Transverse colon (tissue), 3 donors: Measurements from ENCODE around the gene MRPL10.

Experiments
- EP300 ChIP-seq: sonication (generic); formaldehyde crosslinking; IDR thresholded peaks from one replicate; pipeline ENCODE4 v1.6.1; 2017; ENCODE audit warnings: antibody characterized with exemption, low read depth
- TF ChIP-seq, protein P1 (sequence below), 5 experiments: fragments of 200-600 bp in 3 of 5; fragments of 450-650 bp in 2 of 5; sonication (generic) in 3 of 5; IDR thresholded peaks; 1 replicate in 2 of 5; 2 replicates in 3 of 5; pipeline ENCODE4 v1.5.1; 2016 to 2017; ENCODE audit warnings: antibody characterized with exemption in 5 of 5, inconsistent platforms in 3 of 5, mild to moderate bottlenecking in 2 of 5, moderate library complexity in 1 of 5

DNA sequence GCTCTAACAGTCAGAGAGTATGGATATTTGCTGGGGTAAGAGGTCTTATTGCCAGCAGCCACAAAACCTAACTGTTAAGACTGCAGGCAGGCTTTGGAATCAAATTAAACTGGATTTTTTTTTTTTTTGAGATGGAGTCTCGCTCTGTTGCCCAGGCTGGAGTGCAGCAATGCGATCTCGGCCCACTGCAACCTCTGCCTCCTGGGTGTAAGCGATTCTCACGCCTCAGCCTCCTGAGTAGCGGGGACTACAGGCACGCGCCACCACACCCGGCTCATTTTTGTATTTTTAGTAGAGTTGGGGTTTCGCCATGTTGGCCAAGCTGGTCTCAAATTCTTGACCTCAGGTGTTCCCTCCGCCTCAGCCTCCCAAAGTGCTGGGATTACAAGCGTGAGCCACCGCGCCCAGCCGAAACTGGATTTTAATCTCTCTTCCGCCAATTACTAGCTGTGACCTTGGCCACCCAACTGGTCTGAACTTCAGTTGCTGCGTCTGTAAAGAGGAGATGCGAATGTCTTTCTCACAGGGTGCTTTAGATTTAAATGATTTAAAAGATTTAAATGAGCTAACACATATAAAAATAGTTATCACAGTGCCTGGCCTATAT, 842 bp downstream of the MRPL10 start:
- TF ChIP-seq, protein P1, sequence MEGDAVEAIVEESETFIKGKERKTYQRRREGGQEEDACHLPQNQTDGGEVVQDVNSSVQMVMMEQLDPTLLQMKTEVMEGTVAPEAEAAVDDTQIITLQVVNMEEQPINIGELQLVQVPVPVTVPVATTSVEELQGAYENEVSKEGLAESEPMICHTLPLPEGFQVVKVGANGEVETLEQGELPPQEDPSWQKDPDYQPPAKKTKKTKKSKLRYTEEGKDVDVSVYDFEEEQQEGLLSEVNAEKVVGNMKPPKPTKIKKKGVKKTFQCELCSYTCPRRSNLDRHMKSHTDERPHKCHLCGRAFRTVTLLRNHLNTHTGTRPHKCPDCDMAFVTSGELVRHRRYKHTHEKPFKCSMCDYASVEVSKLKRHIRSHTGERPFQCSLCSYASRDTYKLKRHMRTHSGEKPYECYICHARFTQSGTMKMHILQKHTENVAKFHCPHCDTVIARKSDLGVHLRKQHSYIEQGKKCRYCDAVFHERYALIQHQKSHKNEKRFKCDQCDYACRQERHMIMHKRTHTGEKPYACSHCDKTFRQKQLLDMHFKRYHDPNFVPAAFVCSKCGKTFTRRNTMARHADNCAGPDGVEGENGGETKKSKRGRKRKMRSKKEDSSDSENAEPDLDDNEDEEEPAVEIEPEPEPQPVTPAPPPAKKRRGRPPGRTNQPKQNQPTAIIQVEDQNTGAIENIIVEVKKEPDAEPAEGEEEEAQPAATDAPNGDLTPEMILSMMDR (IDR thresholded peaks at IDR 0.05) = no peak
- TF ChIP-seq EP300 = no peak
